ENCODE results near the gene TIA1.
"Not testable (repeated sequence)": the region's sequence is repeated elsewhere in the genome, so short reads cannot be mapped to it uniquely, and the experiment has no call there.

Gene TIA1

GRCh38 chr2:70233926-70234325 lies 14.5 kb downstream of the TIA1 start:
- Histone ChIP-seq H3K27ac (ENCODE audit: low read depth, low read length) (no peak overlapping the region), H3K4me2 (ENCODE audit: low read length) (no peak overlapping the region), H3K27me3 (ENCODE audit: control insufficient read depth, low read length) (no peaks in the 10 kb centered on the region), H3K36me3 (ENCODE audit: control insufficient read depth, low read length) (peaks cover 59% of the 10 kb centered on the region), H3K79me2 (ENCODE audit: control insufficient read depth, low read length) (peaks cover 42% of the 10 kb centered on the region), H4K20me1 (ENCODE audit: control insufficient read depth, insufficient read depth, low read depth, low read length) (no peaks in the 10 kb centered on the region), H3K9me2 (replicated peaks; ENCODE audit: control insufficient read depth, low read length) (no peaks in the 10 kb centered on the region), H3K4me1 (ENCODE audit: control insufficient read depth, low read length) (peaks cover under 1% of the 10 kb centered on the region; the same call in 1 of the 2 replicates), H3F3A (ENCODE audit: control insufficient read depth, insufficient read depth) (peaks cover 3% of the 10 kb centered on the region), H3K9me3 (ENCODE audit: control insufficient read depth, insufficient read depth, low read length) (no peaks in the 10 kb centered on the region), H3K4me3 (ENCODE audit: low read length) (no peak overlapping the region)
- TF ChIP-seq EZH2phosphoT487 (IDR thresholded peaks at IDR 0.05; ENCODE audit: borderline replicate concordance, low read length) (no peak), CTCF (IDR thresholded peaks at IDR 0.05; ENCODE audit: low read depth, low read length, poor library complexity, severe bottlenecking) (no peak)

GRCh38 chr2:70226781-70227180 lies 21.6 kb downstream of the TIA1 start:
- no peaks in the 10 kb centered on the region for H4K20me1 ChIP-seq (ENCODE audit: control insufficient read depth, insufficient read depth, low read depth, low read length)
- H3K27ac ChIP-seq (ENCODE audit: low read depth, low read length): no peak overlapping the region
- H3K4me2 ChIP-seq (ENCODE audit: low read length): no peak overlapping the region
- no peaks in the 10 kb centered on the region for H3K79me2 ChIP-seq (ENCODE audit: control insufficient read depth, low read length)
- no peak overlapping the region for H3K4me3 ChIP-seq (ENCODE audit: low read length)
- H3K9me2 ChIP-seq (replicated peaks; ENCODE audit: control insufficient read depth, low read length): no peaks in the 10 kb centered on the region
- no peaks in the 10 kb centered on the region for H3K9me3 ChIP-seq (ENCODE audit: control insufficient read depth, insufficient read depth, low read length)
- no peaks in the 10 kb centered on the region for H3K27me3 ChIP-seq (ENCODE audit: control insufficient read depth, low read length)
- no peaks in the 10 kb centered on the region; the same call in 1 of the 2 replicates for H3F3A ChIP-seq (ENCODE audit: control insufficient read depth, insufficient read depth)
- peaks cover 89% of the 10 kb centered on the region for H3K36me3 ChIP-seq (ENCODE audit: control insufficient read depth, low read length)
- peaks cover 9% of the 10 kb centered on the region for H3K4me1 ChIP-seq (ENCODE audit: control insufficient read depth, low read length)
- TF ChIP-seq EZH2phosphoT487 (IDR thresholded peaks at IDR 0.05; ENCODE audit: borderline replicate concordance, low read length) (no peak), CTCF (IDR thresholded peaks at IDR 0.05; ENCODE audit: low read depth, low read length, poor library complexity, severe bottlenecking) (no peak)

- not testable (repeated sequence) for H3K27ac ChIP-seq (ENCODE audit: low read depth, low read length); H3K9me3 ChIP-seq (ENCODE audit: control insufficient read depth, insufficient read depth, low read length); H3K4me3 ChIP-seq (ENCODE audit: low read length); H3K27me3 ChIP-seq (ENCODE audit: control insufficient read depth, low read length); H3K4me2 ChIP-seq (ENCODE audit: low read length); H4K20me1 ChIP-seq (ENCODE audit: control insufficient read depth, insufficient read depth, low read depth, low read length); H3K9me2 ChIP-seq (replicated peaks; ENCODE audit: control insufficient read depth, low read length); H3K4me1 ChIP-seq (ENCODE audit: control insufficient read depth, low read length); H3F3A ChIP-seq (ENCODE audit: control insufficient read depth, insufficient read depth); H3K79me2 ChIP-seq (ENCODE audit: control insufficient read depth, low read length)
- peaks cover 91% of the 10 kb centered on the region for H3K36me3 ChIP-seq (ENCODE audit: control insufficient read depth, low read length)
These were observed 25.1 kb downstream of the TIA1 start for GRCh38 chr2:70223305-70223704.

GRCh38 chr2:70214953-70215549 lies 33.4 kb downstream of the TIA1 start:
- Histone ChIP-seq H3K9me2 (replicated peaks; ENCODE audit: control insufficient read depth, low read length) (no peaks in the 10 kb centered on the region), H3K36me3 (ENCODE audit: control insufficient read depth, low read length) (peaks cover 79% of the 10 kb centered on the region), H3K79me2 (ENCODE audit: control insufficient read depth, low read length) (no peaks in the 10 kb centered on the region), H4K20me1 (ENCODE audit: control insufficient read depth, insufficient read depth, low read depth, low read length) (no peaks in the 10 kb centered on the region), H3F3A (ENCODE audit: control insufficient read depth, insufficient read depth) (peaks cover 14% of the 10 kb centered on the region), H3K27me3 (ENCODE audit: control insufficient read depth, low read length) (no peaks in the 10 kb centered on the region), H3K4me1 (ENCODE audit: control insufficient read depth, low read length) (no peaks in the 10 kb centered on the region), H3K27ac (ENCODE audit: low read depth, low read length) (no peak overlapping the region), H3K9me3 (ENCODE audit: control insufficient read depth, insufficient read depth, low read length) (no peaks in the 10 kb centered on the region), H3K4me3 (ENCODE audit: low read length) (no peak overlapping the region), H3K4me2 (ENCODE audit: low read length) (no peak overlapping the region)
- TF ChIP-seq CTCF (IDR thresholded peaks at IDR 0.05; ENCODE audit: low read depth, low read length, poor library complexity, severe bottlenecking): no peak
- TF ChIP-seq EZH2phosphoT487 (IDR thresholded peaks at IDR 0.05; ENCODE audit: borderline replicate concordance, low read length): no peak
